AG20443 (cell line): ENCODE results near the gene KLHDC7A.
A peak's percentile ranks its signal among the peaks of the same experiment; 100 is the strongest.

Experiments
- DNase-seq: peaks from one replicate; pipeline ENCODE4 v3.0.0; 2012; ENCODE audit warnings: low spot score, mixed read lengths

The KLHDC7A gene

GRCh38 chr1:18508084-18508483 is 27.4 kb downstream of the KLHDC7A start:
- no peak for DNase-seq

GRCh38 chr1:18511149-18511873 is 30.6 kb downstream of the KLHDC7A start:
- DNase-seq, result no peak

DNA sequence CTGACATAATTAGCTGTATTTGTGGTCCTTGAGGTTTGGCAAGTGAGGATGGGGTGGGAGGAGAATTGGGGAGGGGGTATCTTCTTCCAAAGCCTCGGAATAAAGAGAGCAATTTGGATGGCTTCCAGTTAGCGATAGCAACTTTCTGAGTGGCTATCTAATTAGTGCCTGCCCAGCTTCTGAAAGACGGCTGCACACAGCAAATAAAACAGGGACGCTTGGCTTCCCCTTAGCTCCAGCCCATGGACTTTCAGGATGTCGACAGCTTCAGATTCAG is 31.1 kb downstream of the KLHDC7A start:
- no peak for DNase-seq

DNA sequence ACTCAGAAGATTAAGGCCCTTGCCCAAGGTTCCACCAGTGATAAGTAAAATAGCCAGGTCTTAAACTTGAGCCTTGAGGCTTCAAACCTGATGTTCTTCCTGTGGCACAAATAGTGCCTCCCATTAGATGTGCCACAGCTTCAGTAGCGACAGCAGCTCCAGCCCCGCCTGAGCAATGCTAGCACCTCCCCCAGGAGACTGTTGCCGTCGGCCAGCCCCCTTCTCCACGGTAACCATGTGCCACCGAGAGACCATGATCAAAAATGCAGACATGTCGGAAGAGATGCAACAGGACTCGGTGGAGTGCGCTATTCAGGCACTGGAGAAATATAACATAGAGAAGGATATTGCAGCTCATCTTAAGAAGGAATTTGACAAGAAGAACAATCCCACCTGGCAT is 32.2 kb downstream of the KLHDC7A start:
- no peak for DNase-seq

GRCh38 chr1:18513995-18514394 is 33.3 kb downstream of the KLHDC7A start:
- DNase-seq, result no peak

- no peak for DNase-seq
Observed at GRCh38 chr1:18515120-18515667, 34.5 kb downstream of the KLHDC7A start.

DNA sequence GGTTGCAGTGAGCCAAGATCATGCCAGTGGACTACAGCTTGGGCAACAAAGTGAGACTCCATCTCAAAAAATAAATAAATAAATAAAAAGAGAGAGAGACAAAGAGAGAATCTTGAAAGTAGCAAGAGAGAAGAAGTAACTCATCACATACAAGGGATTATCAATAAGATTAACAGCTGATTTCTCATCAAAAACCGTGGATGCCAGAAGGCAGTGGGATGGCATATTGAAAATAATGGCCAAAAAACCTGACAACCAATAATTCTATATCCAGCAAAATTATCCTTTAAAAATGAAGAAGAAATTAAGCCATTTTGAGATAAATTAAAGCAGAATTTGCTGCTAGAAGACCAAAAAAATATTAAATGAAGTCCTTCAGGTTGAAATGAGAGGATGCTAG is 35.7 kb downstream of the KLHDC7A start:
- DNase-seq, result no peak

GRCh38 chr1:18526436-18527275 is 45.9 kb downstream of the KLHDC7A start:
- peak; percentile 5 for DNase-seq

- DNase-seq, result peak; percentile 2
Observed at GRCh38 chr1:18527514-18527913, 46.8 kb downstream of the KLHDC7A start.

DNA sequence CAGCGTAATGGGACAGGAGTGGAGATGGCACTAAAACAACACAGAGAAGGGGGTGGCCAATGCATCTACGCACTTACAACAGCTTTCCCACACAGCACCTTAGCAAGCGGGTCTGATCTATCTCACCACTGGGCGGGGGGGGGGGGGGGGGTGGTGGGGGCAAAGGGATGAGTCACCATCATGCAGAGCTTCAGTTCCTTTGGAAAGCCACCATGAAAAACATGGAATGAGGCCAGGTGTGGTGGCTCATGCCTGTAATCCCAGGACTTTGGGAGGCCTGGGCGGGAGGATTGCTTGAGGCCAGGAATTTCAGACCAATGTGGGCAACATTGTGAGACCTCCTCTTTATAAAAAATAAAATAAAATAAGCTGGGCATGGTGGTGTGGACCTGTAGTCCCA is 47.2 kb downstream of the KLHDC7A start:
- DNase-seq, result peak; percentile 7

DNA sequence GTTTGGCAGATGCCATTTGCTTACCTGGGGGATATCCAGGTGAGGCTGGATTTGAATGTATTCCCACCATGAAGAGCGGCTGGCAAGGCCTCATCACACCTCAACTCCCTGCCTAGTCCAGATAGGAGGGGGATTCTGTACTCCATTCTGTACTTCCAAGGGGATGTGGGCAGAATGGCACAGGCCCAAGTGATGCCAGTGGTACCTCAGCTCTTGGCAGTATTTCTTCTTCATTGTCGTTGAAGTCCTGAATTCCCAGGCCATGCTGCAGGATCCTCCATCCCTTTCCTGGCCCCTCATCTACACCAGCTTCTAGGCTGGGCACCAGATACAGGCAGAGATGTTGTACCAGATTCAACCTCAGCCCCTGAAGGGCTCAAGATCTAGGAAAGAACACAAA is 47.9 kb downstream of the KLHDC7A start:
- DNase-seq, result peak; percentile 6

DNA sequence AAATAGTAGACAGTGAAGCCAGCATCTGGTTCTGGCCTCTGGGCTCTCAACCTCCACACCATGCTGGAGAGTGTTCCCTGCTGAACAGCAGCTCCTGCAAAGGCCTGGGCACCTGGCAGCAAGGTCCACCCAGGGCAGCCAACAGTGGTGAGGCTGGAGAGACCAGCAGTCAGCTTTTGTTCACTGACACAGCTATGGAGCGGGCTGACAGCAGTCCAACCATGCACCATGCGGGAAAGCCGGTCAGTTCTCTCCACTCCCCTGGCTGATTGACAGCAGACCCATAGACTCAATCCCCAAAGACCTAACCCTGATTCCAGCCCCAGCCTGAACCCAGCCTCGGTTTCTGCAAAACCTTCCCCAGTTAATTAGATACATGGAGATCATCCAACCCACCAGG is 49.0 kb downstream of the KLHDC7A start:
- peak; percentile 2 for DNase-seq

DNA sequence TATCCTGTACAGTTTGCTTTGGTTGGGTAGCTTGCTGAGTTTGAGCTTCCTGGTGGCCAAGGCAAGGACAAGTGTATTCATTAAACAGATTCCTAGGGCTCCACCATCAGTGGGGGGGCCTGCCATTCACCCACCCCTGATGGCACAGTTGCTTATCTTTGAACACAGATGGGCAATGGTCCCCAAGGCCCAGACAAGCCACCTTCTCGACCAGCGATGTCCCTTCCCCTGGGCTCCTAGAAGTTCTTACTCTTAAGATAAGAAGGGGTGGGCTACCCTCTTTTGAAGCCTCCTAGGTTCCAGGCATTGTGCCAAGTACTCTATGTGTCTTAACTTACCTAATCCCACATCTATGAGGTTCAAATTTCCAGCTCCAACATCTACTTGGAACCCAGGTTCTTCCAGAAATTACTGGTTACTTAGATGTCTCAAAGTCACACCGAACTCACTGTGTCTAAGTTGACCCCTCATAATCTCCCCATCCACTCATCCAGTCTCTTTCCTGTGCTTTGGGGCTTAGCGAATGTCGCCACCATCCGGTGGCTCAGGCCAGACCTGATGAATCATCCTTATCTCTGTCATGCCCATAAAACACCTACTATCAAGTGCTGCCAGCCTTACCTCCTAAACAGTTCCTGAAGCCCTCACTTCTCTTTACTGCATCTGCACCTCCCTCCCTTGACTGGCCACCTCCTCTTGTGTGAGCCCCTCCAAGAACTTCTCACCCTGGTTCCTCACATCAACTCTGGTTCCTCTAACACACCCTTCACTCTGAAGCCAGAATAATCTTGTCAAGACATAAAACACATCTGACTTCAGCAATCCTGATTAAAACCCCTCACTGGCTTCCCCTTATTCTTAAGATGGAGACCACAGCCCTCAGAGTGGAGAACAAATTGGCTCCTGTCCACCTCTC is 50.1 kb downstream of the KLHDC7A start:
- DNase-seq, result peak; percentile 6

DNA sequence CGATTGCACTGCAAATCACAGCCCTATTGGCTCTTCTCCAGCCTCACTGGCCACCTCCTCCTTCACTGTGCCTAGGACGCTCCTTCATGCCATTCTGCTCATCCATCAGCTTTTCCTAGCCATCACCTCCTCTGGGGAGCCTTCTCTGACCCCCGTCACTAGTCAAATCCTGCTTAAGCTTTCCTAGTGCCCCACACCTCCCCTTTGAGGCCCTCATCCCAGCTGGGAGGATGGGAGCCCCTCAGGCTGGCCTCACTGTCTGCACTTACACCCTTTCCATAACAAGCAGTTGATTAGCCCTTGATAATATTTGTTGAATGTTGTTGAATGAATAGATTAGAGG is 50.7 kb downstream of the KLHDC7A start:
- DNase-seq, result peak; percentile 3

- DNase-seq, result peak; percentile 4
Observed at GRCh38 chr1:18532390-18533170, 51.9 kb downstream of the KLHDC7A start.

DNA sequence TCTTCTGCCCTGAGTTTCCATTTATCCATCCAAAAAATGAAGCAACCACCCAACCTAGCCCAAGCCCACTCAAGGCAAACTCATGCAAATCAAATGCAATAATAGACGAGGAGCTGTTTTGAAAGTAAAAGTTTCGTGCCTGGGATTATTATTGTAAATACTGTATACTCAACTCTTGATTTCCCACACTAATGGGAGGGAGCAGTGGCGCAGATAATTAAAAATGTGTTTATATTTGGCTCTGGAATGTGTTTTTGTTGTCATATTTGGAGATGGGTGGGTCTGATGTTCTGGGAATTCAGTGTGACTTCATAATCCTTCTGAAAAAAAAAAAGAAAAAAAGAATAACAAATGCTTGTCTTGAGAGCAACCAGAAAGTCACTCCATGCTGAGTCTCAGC is 52.5 kb downstream of the KLHDC7A start:
- no peak for DNase-seq

DNA sequence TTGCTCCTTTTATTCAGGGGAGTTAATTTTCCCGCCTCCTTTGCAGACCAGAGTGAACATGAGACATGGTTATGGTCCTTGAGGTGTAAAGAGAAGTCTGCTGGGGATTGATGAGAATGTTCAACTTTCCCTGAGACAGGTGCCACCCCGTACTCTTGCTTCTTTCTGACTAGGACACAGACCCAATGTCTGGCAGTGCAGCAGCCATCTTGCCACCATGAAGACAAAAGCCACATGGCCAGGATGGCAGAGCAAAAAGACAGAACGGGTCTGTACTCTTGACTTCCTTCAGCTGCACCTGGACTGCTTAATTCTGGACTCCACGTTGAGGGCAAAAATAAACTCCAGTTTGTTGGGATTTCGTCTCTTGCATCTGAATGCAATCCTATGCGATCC is 54.1 kb downstream of the KLHDC7A start:
- no peak for DNase-seq
